Ammon's horn (tissue), 1 donor: ENCODE measurements around the gene KCNJ15.

Experiments used
- DNase-seq: peaks from one replicate; pipeline ENCODE4 v3.0.0-alpha.2; 2016; ENCODE audit warnings: low spot score

The KCNJ15 gene

GRCh38 chr21:38355992-38356781, 99.4 kb downstream of the KCNJ15 start:
- peak; percentile 84 for DNase-seq
